CMK (cell line): ENCODE results near the gene HOXA3.

Experiments used
- DNase-seq: peaks from one replicate; pipeline ENCODE4 v3.0.0-alpha.2; 2010; ENCODE audit warnings: low read depth

HOXA3 gene

DNA sequence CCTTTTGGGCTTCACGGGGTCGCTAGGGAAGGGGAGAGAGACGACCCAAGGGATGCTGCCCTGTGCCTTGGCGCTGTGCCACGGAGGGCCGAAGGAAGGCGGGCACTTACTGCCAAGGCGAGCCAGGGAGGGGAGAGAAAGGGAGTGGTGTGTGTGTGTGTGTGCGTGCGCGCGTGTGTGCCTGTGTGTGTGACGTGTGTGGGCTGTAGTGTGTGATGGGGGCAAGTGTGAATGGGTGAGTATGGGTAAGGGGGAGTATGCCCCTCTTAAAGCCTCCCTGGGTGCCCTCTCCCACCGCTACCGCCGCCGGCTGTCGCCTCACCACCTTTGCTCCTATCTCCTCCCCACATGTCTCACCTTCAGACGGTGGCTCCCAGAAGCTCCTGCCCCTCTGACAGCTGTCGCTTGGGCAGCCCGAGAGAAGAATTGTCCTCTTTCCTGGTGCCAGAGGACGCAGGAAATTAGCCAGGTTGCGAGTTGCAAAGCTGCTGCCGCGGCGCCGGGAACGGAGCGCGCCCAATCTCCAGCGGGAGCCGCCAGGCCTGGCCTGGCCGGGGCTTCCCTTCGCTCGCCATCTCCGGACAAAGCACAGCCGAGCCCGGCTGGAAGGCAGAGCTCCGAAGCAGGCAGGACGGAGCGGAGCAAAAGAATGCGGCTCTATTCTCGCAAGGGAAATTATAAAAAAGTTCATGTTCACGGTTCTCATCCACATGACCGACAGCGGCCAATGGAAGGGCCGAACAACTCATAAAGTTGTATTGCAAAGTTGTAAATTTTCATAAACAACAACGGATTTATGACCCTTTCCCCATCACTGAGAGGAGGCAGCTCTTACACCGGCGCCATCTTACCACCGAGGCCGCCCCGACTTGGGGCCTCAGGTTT lies at the start of gene HOXA3:
Gene HOXA3, minus strand, starts transcription at position 653 of the 885 bp plus-strand sequence. CDS start 41,943 bp downstream, outside the sequence.
- DNase-seq, result no peak

DNA sequence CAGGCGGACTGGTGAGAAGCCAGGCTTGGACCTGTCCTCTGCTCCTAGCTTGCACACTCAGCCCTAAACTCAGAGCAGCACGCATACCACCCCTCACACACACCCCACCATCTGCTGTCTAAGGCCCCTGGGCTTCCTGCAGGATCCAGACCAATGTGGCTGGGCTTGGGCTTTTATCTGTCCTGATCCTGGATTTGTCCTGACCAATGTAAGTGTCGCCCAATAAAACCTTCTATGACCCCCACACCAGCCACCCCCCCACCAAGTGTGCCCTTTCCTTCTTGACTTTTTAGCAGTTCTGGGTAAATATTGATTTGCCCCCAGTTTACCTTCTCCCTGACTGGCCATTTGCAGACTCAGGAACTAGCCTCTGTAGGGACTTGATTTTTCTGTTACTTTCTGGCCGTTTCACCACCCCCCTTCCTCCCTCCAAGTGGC lies 49.2 kb upstream of the HOXA3 start:
- no peak for DNase-seq

DNA sequence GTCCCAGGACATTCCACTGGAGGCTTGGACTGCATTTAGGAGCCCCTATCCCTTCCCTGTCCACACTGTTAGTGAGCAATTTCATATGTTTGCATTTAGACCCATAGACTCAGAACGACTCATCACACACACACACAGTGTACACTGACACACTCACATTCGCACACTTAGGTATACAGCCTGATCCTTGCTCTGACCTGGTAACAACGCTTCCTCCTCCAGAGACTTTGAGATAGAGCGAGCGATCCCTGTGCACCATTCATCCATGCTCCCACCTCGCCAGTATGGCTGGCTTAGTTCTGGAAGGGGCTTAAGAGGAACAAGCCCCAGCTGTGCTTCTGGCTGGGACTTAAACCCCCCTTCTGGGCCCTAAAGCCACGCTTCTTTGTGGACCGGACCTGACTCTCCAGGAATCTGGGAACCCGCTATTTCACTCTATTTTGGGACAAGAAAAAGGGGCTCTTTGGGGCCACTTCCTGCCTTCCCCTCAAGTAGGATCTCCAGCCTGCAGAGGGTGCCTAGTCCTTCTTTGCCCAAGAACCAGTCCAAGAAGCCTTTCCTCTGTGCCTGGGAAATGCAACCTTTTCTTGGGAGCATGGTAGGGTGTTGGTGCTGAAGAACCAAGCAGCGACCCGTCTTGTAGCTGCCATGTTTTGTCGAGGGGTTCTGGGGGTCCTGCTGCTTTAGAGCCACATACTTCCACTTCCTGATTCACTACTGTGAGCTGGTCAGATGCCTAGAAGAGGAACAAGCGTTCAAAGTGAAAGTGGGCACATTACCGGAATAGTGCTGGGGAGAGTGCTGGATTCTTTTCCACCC lies 48.6 kb upstream of the HOXA3 start:
- no peak for DNase-seq

DNA sequence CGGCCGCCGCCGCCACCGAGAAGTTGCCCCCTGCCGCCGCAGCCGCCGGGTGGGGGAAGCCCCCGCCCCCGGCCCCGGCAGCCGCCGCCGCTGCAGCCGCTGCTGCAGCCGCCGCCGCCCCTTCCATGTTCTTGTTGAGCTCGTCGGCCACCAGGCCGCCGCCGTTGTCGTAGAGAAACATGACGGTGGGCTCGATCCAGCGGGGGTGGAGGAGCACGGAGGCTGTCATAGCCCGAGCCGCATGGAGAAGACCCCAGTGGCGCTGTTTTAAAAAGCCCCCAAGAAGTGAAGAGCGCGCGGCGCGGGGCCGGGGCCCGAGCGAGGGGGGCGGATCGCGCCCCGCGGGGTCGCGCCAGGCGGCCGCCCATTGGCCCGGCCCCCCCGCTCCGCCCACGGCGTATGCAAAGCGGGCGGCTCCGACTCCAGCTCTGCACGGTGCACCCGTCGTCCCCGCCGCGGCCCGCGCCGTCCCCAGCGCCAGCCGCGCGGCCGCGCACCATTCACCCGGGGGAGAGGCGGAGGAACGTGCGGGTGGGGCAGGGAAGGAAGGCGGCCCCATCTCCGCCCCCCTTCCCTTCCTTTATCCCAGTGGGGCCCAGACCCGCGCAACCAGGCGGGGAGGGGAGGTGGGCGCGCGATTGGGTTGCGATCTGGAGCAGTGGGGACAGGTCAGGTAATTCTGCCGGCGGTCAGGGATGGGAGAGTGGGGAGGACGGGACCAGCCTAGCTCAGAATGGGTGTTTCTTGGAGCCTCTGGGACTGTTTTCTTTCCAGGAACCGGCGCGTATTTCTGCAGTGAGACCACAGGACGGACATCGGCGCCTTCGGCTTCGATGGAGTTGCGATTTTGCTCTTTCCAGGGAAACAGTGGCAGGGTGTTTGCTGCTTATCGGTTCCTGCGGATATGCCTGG lies 47.7 kb upstream of the HOXA3 start, which contains the start of gene HOXA13:
Gene HOXA13, minus strand, starts transcription at position 243 of the 912 bp plus-strand sequence. Its CDS starts 14 bp downstream, at position 229.
- DNase-seq, result no peak

DNA sequence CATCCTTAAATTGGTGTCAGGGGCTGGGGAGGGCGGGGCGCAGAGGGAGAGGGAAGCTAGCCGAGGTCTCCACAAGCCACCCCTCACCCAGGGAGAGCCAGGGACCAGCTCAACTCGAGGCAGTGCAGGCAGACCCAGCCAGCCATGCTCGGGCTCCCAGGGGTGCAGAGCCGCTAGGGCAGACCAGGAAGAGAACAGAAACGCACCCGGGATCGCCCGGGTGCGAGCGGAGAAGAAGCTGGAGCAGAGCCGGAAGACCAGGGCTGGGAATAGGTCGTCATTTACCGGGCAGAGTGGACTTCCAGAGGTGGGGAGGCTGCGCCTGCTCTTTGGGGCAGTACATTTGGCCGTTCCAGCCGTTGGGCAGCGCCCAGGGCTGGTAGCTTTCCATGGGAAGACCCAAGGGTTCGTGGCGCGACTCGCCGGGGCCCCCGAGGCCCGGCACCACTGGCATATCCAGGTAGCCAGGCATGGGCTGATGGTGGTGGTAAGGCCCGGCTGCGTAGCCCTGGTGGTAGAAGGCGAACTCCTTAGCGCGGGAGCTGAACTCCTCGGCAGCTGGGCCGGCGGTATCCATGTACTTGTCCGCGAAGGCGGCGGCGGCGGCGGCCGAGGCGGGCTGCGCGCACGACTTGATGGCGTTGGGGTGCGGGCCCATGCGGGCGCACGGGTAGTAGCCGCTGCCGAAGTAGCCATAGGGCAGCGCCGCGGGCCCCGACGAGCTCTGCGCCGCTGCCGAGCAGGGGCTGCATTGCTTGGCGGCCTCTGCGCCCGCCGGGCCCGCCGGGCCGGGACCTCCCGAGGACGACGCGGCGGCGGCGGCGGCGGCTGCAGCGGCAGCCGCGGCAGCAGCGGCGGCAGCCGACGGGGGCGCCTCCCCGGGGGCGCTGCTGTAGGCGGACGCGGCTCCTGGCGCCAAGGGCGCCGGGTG lies 46.8 kb upstream of the HOXA3 start:
- no peak for DNase-seq

DNA sequence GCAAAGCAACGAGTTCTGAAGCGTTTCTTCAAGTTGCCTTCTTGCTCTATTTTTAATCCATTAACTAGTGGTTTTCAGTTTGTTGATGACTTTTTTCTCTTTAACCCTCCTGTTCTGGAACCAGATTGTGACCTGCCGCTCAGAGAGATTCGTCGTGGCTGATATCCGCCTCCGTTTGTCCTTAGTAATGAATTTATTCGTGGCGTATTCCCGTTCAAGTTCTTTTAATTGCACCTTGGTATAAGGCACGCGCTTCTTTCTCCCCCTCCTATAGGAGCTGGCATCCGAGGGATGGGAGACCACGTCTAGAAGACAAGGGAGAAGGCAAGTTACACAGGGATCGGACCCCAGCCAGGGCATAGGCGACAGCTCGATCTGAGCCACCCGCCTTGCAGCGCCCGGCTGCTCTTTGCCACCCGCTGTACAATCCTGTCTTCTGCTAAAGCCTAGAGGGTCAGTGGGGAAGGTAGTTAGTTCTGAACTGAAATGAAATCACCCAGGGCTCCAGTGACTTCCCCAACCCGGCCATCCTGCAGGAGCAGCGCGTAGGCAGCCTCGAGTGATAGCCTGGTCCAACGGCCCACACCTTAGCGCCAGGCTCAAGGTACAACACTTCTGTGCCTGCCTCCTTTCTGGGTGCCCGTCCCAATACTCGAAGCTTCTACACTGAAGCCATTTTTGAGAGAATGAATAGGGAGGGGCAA lies 45.9 kb upstream of the HOXA3 start:
- DNase-seq, result no peak

DNA sequence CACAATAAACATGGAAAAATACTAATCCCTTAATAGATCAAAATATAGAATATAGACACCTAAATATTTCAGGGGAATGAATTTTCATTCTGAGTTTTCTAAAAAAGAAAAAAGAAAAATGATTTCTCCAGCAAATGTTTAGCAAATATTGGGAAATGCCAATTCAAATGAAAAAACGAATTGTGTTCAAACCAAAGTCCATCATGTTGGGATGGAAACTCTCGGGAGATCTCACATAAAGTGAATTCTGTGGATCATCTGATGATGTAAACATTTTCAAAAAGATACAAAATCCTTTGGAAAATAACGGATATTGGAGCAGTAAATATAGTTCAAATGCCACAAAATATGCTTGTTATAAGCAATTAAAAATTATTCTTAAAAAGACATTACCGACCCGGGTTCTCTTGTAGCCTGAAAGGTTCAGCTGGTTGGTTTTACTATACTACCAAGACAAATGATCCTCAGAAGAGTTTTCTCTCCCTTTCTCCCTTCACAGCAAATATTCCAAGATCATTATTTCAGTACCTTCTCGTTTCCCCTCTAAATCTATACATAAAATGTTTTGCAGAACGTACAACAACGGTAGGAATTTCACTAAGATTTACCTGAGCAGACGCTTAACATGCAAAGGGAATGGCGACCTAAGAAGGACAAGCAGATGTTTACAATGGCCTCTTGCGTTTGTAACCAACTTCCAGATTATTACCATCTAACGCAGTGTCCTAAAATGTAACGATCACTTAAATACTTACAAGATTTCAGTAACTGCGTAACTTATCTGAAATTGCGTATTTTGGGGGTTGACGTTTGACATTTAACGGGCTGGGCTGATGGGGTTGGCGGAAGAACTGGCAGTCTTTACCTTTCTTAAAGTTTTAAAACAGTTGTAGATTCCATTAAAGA lies 45.0 kb upstream of the HOXA3 start:
- no peak for DNase-seq

DNA sequence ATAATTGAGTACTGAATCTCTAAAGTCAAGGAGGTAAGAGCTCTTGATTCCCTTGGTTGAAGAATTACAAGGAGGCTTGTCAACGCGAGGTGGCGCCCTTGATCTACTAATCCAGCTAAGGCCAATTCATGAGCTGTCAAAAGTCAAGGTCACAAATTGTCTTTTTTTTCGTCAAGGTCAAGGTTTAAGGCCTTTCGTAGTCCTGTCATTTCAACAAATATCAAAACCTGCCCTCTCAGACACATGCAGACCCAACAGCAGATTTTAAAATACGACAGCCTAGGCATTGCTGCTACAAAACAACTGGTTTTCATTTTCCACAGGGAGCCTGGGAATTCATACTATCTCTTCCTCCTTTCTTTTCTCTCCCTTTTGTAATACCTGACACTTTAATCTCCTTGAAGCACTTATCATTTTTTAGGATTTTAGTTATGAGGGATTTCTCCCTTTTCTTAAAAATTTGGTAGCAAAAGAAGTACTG lies 43.9 kb upstream of the HOXA3 start:
- DNase-seq, result no peak

DNA sequence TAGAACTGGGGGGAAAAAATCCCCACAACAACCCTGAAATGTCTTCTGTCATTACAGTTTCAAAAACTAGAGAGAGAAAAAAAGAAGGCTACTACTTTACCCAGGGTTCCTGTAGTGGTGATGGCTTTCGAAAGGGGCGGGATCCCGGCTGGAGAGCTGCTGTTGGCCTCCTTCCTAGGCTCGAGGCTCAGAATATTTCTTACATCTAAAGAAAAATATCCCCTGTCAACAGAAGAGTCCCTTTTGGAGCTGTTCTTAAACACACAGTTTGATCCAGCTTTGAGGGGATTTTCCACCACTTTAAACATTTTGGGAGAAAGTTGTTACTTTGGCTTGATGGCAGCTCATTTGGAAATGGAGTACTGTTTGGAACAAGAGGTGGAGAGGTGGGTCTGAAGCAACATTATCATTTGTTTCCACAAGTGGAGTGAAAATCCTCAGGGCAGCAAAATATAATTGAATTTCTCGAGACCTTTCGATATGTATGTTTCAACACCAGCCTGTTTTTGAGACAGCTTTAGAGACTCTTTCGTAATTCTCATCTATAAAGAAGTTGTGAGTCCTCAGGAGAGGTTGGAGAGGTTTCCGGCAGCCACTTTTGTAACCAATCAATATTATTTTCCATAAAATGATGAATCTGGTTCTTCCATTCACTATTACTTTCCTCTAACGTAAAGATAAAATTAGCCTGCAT lies 42.5 kb upstream of the HOXA3 start:
- no peak for DNase-seq

DNA sequence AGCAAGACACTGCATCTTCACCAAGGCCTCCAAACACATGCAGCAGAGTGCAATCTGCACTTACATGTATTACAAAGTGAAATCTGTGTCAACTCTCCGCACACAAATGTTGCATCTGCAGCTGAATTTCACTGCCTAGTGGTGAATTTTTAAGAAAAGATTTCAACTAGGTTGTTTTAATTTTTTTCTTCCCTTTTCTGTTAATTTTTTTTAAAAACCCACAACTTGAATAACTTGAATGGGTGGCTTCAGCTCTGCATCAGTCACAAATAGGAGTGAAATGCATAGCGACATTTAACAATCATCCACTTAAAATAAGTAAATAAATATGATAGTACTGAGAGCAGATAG lies 41.6 kb upstream of the HOXA3 start:
- no peak for DNase-seq

DNA sequence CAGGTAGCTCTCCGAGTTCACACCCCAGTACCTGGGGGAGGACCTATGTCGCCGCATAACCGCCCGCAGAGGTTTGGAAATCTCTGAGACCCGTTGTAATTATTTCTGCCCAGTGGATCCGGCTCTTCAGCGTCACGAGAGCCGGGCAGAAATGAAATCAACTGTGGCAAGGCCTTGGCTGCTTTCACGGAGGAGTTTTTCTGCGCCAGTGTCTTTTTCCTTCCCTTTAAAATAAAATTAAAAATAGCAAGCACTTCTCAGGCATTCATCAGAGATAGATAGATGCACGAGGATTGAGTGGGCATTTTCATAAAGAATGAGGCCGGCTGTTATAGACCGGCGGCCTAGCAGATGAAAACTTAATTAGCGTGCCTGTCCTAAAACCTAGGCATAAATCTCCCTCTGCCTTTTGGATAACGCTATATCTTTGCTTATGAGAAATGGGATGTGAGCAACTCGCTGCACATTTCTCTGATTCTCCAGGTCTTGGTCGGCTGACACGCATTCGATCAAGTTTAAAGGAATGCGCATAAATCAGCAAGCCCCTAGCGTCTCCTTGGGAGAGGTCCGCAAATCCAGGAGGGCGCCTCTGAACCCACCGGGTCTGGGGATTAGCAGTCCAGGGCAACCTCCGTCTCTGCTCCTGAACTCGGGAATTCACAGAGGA lies 41.1 kb upstream of the HOXA3 start:
- DNase-seq, result no peak

DNA sequence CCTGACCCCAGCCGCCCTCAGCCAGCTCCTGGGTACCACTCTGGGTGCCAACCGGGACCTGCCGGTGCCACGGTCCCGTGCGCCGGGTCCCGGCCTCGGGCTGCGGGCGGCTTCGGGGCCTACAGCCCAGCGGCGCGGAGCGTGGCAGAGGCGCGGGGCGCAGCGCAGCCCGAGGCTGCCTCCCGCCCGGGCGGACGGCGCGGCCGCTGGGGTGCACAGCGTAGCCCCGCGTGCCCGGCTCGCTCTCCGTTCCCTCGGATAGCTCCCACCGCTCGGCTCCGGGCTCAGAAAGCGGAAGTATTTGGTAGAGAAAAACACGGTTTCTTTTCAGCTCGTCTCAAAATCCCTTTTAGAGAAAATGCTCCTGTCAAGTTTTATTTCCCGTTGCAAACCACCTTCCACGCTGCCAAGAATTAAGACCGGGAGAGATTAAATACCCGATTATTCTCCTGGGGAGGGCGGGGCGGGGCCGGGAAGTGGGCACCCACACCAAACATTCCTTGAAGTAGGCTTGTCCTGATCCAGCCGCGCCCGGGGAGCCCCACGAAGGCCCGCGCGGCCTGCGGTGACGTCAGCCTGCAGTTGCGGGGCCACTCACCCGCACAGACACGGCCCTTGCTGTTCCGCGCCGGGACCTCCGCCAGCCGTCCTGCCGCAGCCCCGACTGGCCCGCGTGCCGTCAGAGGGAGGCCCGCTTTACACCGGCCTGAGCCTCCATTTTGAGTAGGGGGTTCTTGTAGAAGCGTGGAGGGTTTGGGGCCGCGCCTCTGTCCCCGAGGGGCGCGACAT lies 40.4 kb upstream of the HOXA3 start:
- no peak for DNase-seq

DNA sequence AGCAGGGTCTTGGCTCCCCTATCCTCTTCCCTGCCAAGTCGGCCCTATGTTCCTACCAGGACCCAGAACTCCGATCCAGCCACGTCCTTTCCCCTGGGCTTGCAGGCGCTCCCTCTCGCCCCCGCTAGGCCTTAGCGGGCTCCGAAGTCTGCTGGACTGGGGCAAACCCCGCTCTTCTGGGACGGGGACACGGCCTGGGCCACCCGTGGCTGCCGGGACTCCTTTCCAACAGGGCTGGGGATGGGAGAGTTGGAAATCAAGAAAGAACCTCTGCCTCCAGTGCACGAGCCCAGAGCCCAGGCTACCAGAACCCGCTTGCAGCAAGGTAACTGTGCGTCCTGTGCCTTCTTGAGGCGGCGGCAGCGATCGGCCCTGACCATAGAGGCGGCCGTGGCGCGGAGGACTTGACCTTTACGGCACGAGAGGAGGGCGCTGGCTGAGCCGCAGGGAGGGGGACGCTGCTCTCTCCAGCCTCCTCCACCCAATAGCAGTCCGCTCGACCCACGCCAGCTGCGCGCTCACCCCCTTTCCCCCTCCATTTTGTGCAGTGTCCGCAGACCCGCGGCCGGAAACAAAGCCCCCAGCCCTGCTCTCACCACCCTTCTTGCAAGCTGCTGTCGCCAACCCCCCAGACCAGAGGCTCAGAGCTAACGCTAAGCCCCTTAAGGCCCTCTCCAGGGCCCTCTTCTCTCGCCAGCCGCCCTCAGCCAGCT lies 39.6 kb upstream of the HOXA3 start:
- no peak for DNase-seq

DNA sequence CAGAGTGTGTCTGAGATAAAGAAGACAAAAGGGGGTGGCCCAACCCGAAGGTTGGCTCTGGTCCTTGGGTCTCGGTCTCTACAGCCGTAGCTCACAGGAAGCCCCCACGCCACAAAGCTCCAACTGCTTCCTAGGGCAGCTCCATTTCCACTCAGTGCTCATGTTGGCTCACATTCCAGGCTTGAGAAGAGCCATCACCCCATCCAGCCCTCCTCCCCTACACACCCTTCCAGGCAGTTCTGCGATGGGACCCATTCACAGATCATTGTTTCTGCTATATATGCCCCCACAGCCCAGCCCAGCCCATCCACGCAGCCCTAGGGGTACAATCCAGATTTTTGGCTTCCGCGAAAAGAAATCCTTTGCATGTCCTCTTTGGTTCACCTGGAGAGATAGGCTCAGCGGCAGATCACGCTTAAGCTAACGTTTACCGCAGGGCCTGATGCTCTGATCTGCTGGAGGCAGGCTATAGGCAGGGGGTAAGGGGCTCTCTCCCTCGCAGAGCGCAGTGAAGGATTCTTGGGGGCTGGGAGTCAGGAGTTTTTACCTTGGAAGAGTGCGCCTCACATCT lies 38.9 kb upstream of the HOXA3 start:
- no peak for DNase-seq

DNA sequence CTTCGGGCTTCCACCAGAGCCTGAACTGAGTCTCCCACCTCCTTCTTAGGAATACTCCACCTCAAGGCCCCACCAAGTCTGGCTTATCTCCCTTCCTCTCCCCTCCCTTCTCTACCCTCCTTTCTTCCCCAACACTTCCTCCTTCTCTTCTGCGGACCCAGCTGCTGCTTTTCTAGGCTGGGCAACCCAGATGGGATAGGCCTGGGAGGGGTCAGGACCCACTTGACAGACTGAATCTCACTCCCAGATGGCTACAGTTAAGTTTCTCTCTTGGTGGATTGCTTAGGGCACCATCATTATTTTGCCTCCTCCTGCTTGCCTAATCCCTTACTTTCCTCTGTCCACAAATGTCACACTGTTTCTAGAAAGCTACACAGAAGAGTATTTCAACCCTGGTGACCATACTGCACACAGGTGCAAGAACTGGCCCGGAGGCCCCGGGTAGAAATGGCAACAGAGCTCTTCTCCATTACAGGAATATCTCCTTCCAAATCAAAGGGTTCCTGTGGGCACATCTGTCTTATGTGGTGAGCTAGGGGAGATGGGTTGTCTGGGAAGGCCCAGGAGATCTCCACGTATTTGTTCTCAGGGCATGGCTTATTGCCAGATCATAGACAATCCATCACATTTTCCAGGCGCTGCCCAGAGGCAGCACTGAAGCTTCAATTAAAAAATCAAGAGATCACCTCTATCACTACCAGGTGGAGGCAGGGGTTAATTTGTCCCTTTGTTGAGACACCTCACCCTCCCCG lies 37.8 kb upstream of the HOXA3 start:
- no peak for DNase-seq
